ENCODE measurements around the gene TGFBR3L.

Gene TGFBR3L

DNA sequence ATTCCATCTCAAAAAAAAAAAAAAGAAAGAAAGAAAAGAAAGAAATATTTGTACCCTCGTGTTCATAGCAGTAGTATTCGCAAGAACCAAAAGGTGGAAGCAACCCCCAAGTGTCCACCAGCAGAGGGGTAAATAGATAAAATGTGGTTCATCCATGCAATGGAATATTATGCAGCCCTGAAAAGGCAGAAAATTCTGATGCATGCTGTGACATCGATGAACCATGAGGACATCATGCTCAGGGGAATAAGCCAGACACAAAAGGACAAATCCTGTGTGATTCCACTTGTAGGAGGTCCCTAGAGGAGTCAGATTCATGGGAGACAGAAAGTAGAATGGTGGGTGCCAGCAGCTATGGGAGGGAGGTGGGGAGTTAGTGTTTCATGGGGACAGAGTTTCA lies 32.7 kb upstream of the TGFBR3L start:
- Histone ChIP-seq H3K4me3 (ENCODE audit: low read depth, low read length) (no peak overlapping the region), H3K9me3 (ENCODE audit: control insufficient read depth, insufficient read depth, low read depth, low read length) (no peaks in the 10 kb centered on the region), H3K36me3 (ENCODE audit: control insufficient read depth in 2 of 2, insufficient read depth in 1 of 2, low read length in 2 of 2) (no peaks in the 10 kb centered on the region), H3K27ac (ENCODE audit: extremely low read depth, low read depth, low read length) (no peak overlapping the region), H3K4me1 (ENCODE audit: control insufficient read depth, insufficient read depth, low read length) (no peaks in the 10 kb centered on the region)
- CTCF ChIA-PET: interaction anchor here (0.7 to 1.1 kb wide), 3 partner anchors 10 to 29 kb away, joined by 4 to 7 read pairs (median 4); no protein-coding TSS in a partner anchor
- POLR2A ChIA-PET: no interaction called here
- TF ChIP-seq, protein P1, sequence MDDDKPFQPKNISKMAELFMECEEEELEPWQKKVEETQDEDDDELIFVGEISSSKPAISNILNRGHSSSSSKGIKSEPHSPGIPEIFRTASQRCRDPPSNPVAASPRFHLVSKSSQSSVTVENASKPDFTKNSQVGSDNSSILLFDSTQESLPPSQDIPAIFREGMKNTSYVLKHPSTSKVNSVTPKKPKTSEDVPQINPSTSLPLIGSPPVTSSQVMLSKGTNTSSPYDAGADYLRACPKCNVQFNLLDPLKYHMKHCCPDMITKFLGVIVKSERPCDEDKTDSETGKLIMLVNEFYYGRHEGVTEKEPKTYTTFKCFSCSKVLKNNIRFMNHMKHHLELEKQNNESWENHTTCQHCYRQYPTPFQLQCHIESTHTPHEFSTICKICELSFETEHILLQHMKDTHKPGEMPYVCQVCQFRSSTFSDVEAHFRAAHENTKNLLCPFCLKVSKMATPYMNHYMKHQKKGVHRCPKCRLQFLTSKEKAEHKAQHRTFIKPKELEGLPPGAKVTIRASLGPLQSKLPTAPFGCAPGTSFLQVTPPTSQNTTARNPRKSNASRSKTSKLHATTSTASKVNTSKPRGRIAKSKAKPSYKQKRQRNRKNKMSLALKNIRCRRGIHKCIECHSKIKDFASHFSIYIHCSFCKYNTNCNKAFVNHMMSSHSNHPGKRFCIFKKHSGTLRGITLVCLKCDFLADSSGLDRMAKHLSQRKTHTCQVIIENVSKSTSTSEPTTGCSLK (tag by site-specific recombination; IDR thresholded peaks at IDR 0.05): no peak
- TF ChIP-seq ZNF133 (tag by site-specific recombination; IDR thresholded peaks at IDR 0.05) (no peak), ZNF394 (tag by site-specific recombination; IDR thresholded peaks at IDR 0.05; ENCODE audit: borderline replicate concordance) (no peak), GLI2 (tag by site-specific recombination; IDR thresholded peaks at IDR 0.05; ENCODE audit: borderline replicate concordance, low read depth) (no peak), SP7 (tag by site-specific recombination; IDR thresholded peaks at IDR 0.05) (no peak), ZNF391 (tag by site-specific recombination; IDR thresholded peaks at IDR 0.05; ENCODE audit: borderline replicate concordance, low read depth) (no peak), ZSCAN16 (tag by site-specific recombination; IDR thresholded peaks at IDR 0.05) (no peak), ZBTB48 (tag by site-specific recombination; IDR thresholded peaks at IDR 0.05) (no peak), MYNN (tag by site-specific recombination; IDR thresholded peaks at IDR 0.05; ENCODE audit: borderline replicate concordance) (no peak), ZNF560 (tag by site-specific recombination; IDR thresholded peaks at IDR 0.05; ENCODE audit: borderline replicate concordance) (no peak), KLF1 (tag by site-specific recombination; IDR thresholded peaks at IDR 0.05) (no peak), ZNF184 (tag by site-specific recombination; IDR thresholded peaks at IDR 0.05) (no peak), ZNF473 (tag by site-specific recombination; IDR thresholded peaks at IDR 0.05) (no peak), SALL2 (tag by site-specific recombination; IDR thresholded peaks at IDR 0.05; ENCODE audit: borderline replicate concordance) (no peak), OSR2 (tag by site-specific recombination; IDR thresholded peaks at IDR 0.05) (no peak), HOXD13 (CRISPR knock-in tag; IDR thresholded peaks at IDR 0.05; ENCODE audit: borderline replicate concordance) (no peak), ZNF146 (tag by site-specific recombination; IDR thresholded peaks at IDR 0.05) (peak; percentile 100), GLIS1 (tag by site-specific recombination; IDR thresholded peaks at IDR 0.05) (no peak)
- TF ChIP-seq, protein P2, sequence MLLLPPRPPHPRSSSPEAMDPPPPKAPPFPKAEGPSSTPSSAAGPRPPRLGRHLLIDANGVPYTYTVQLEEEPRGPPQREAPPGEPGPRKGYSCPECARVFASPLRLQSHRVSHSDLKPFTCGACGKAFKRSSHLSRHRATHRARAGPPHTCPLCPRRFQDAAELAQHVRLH (tag by site-specific recombination; IDR thresholded peaks at IDR 0.05): peak; percentile 91
- TF ChIP-seq, protein P3, sequence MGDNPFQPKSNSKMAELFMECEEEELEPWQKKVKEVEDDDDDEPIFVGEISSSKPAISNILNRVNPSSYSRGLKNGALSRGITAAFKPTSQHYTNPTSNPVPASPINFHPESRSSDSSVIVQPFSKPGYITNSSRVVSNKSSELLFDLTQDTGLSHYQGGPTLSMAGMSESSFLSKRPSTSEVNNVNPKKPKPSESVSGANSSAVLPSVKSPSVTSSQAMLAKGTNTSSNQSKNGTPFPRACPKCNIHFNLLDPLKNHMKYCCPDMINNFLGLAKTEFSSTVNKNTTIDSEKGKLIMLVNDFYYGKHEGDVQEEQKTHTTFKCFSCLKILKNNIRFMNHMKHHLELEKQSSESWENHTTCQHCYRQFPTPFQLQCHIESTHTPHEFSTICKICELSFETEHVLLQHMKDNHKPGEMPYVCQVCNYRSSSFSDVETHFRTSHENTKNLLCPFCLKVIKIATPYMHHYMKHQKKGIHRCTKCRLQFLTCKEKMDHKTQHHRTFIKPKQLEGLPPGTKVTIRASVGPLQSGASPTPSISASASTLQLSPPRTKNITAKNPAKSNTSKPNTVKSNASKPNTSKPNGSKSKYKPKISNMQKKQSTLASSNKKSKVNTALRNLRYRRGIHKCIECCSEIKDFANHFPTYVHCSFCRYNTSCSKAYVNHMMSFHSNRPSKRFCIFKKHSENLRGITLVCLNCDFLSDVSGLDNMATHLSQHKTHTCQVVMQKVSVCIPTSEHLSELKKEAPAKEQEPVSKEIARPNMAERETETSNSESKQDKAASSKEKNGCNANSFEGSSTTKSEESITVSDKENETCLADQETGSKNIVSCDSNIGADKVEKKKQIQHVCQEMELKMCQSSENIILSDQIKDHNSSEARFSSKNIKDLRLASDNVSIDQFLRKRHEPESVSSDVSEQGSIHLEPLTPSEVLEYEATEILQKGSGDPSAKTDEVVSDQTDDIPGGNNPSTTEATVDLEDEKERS (tag by site-specific recombination; IDR thresholded peaks at IDR 0.05): peak; percentile 66; the same call in 1 of the 2 replicates
- TF ChIP-seq, protein P4, sequence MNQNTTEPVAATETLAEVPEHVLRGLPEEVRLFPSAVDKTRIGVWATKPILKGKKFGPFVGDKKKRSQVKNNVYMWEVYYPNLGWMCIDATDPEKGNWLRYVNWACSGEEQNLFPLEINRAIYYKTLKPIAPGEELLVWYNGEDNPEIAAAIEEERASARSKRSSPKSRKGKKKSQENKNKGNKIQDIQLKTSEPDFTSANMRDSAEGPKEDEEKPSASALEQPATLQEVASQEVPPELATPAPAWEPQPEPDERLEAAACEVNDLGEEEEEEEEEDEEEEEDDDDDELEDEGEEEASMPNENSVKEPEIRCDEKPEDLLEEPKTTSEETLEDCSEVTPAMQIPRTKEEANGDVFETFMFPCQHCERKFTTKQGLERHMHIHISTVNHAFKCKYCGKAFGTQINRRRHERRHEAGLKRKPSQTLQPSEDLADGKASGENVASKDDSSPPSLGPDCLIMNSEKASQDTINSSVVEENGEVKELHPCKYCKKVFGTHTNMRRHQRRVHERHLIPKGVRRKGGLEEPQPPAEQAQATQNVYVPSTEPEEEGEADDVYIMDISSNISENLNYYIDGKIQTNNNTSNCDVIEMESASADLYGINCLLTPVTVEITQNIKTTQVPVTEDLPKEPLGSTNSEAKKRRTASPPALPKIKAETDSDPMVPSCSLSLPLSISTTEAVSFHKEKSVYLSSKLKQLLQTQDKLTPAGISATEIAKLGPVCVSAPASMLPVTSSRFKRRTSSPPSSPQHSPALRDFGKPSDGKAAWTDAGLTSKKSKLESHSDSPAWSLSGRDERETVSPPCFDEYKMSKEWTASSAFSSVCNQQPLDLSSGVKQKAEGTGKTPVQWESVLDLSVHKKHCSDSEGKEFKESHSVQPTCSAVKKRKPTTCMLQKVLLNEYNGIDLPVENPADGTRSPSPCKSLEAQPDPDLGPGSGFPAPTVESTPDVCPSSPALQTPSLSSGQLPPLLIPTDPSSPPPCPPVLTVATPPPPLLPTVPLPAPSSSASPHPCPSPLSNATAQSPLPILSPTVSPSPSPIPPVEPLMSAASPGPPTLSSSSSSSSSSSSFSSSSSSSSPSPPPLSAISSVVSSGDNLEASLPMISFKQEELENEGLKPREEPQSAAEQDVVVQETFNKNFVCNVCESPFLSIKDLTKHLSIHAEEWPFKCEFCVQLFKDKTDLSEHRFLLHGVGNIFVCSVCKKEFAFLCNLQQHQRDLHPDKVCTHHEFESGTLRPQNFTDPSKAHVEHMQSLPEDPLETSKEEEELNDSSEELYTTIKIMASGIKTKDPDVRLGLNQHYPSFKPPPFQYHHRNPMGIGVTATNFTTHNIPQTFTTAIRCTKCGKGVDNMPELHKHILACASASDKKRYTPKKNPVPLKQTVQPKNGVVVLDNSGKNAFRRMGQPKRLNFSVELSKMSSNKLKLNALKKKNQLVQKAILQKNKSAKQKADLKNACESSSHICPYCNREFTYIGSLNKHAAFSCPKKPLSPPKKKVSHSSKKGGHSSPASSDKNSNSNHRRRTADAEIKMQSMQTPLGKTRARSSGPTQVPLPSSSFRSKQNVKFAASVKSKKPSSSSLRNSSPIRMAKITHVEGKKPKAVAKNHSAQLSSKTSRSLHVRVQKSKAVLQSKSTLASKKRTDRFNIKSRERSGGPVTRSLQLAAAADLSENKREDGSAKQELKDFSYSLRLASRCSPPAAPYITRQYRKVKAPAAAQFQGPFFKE (tag by site-specific recombination; IDR thresholded peaks at IDR 0.05; ENCODE audit: borderline replicate concordance): no peak
- TF ChIP-seq, protein P5, sequence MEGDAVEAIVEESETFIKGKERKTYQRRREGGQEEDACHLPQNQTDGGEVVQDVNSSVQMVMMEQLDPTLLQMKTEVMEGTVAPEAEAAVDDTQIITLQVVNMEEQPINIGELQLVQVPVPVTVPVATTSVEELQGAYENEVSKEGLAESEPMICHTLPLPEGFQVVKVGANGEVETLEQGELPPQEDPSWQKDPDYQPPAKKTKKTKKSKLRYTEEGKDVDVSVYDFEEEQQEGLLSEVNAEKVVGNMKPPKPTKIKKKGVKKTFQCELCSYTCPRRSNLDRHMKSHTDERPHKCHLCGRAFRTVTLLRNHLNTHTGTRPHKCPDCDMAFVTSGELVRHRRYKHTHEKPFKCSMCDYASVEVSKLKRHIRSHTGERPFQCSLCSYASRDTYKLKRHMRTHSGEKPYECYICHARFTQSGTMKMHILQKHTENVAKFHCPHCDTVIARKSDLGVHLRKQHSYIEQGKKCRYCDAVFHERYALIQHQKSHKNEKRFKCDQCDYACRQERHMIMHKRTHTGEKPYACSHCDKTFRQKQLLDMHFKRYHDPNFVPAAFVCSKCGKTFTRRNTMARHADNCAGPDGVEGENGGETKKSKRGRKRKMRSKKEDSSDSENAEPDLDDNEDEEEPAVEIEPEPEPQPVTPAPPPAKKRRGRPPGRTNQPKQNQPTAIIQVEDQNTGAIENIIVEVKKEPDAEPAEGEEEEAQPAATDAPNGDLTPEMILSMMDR (tag by site-specific recombination; IDR thresholded peaks at IDR 0.05): no peak
